Esophagus squamous epithelium (tissue), 5 donors: ENCODE measurements around the gene RBBP8NL. TPM values are rescaled to one million over a fixed set of nuclear protein-coding genes. Genes with fewer than 3 reads are reported as not detected.

Experiments
- DNase-seq: peaks from one replicate; lab custom pipeline; 2025; lab: John Stamatoyannopoulos, UW
- H3K27ac ChIP-seq, 4 donors: fragments of 200-600 bp; sonication (generic); one replicate each; pipeline ENCODE4 v1.5.1; 2016 to 2019; ENCODE audit warnings: mild to moderate bottlenecking in 1 of 4
- H3K27me3 ChIP-seq, 4 donors: fragments of 200-600 bp; sonication (generic); 1 replicate in 3 of 4; 2 replicates in 1 of 4; pipeline versions ENCODE4 v1.5.1 to v1.6.0; 2017 to 2021; ENCODE audit warnings: antibody characterized with exemption in 1 of 4
- H3K36me3 ChIP-seq, 3 donors: fragments of 200-600 bp; sonication (generic); one replicate each; pipeline ENCODE4 v1.5.1; 2016 to 2019
- H3K4me1 ChIP-seq, 3 donors: fragments of 200-600 bp; sonication (generic); one replicate each; pipeline ENCODE4 v1.5.1; 2017 to 2019
- H3K4me3 ChIP-seq, 4 donors: fragments of 200-600 bp; sonication (generic); 1 replicate in 3 of 4; 2 replicates in 1 of 4; pipeline ENCODE4 v1.5.1; 2016 to 2019; ENCODE audit warnings: mild to moderate bottlenecking in 2 of 4, moderate library complexity in 1 of 4
- H3K9me3 ChIP-seq, 3 donors: fragments of 200-600 bp; sonication (generic); one replicate each; pipeline ENCODE4 v1.5.1; 2016 to 2019
- CTCF ChIP-seq, 6 experiments: fragments of 450-650 bp in 4 of 6; fragments of 200-600 bp in 2 of 6; sonication (generic) in 2 of 6; IDR thresholded peaks; one replicate each; pipeline ENCODE4 v1.5.1; 2016 to 2019; ENCODE audit warnings: antibody characterized with exemption in 6 of 6, mild to moderate bottlenecking in 4 of 6, moderate library complexity in 4 of 6
- POLR2A ChIP-seq, 4 donors: fragments of 450-650 bp; IDR thresholded peaks; one replicate each; pipeline ENCODE4 v1.6.1; 2017; ENCODE audit warnings: antibody characterized with exemption in 4 of 4, mild to moderate bottlenecking in 4 of 4, moderate library complexity in 3 of 4
- WGBS, 2 donors: methylation state at CpG; one replicate each; pipeline ENCODE4 v1.1.5; 2018; 5-methylcytosine and 5-hydroxymethylcytosine counted together
- intact Hi-C: fragments of 100-400 bp; cut with DNase I; formaldehyde crosslinking; loops from one replicate; pipeline ENCODE4 v1.15.0; 2022
- total RNA-seq, 4 donors: library from RNA; depleted of rRNA; stranded (reverse); fragments of >200 nt; gene quantifications; one replicate each; pipeline ENCODE4 v1.1.0, GENCODE V29; 2016
- donor health status: DM: yes; HTN: yes; CAD: no.

The RBBP8NL gene
- 1 to 10 TPM; 1.1 to 6.2 (median 4.0) TPM for total RNA-seq

- Histone ChIP-seq H3K9me3 (no peaks in the 10 kb centered on the region), H3K4me3 (peak within 1 kb of the TSS; percentile 34 to 61 (median 50)), H3K4me1 (peaks cover 6 to 41% (median 12%) of the 10 kb centered on the region in 3 donors), H3K36me3 (no peaks in the 10 kb centered on the region), H3K27ac (peak within 1 kb of the TSS; percentile 72 to 85 (median 78)), H3K27me3 (peaks cover 0 to 72% (median 0%) of the 10 kb centered on the region in 4 donors)
- 28 to 51% methylated on average over 4 to 8 of the region's 28 CpGs for WGBS, 2 donors
- intact Hi-C loops = no loop called here
- TF ChIP-seq POLR2A (IDR thresholded peaks at IDR 0.05) = peak in 1 of 4 donors; percentile 11
- TF ChIP-seq CTCF (IDR thresholded peaks at IDR 0.05) = peak in 3 of 6 experiments; percentile 24 to 55 (median 46)
- no peak for DNase-seq
Measured at GRCh38 chr20:62427172-62428001, at the start of gene RBBP8NL. RBBP8NL (minus strand) TSS chr20:62427539; CDS start chr20:62419647, 7,892 bp downstream.

- DNase-seq = no peak
- peak overlapping the region in 3 of 4 donors; percentile 16 to 58 (median 38) for H3K4me3 ChIP-seq
- TF ChIP-seq POLR2A (IDR thresholded peaks at IDR 0.05) = no peak
- no peak for TF ChIP-seq CTCF (IDR thresholded peaks at IDR 0.05)
- H3K4me1 ChIP-seq = peaks cover 10 to 29% (median 21%) of the 10 kb centered on the region in 3 donors
- no peaks in the 10 kb centered on the region for H3K9me3 ChIP-seq
- WGBS, 2 donors = 6 to 7% methylated on average over 10 to 19 of the region's 82 CpGs
- H3K27ac ChIP-seq = no peak overlapping the region
- no peaks in the 10 kb centered on the region for H3K36me3 ChIP-seq
- intact Hi-C loops = no loop called here
- H3K27me3 ChIP-seq = peaks cover 29 to 95% (median 36%) of the 10 kb centered on the region in 4 donors
Measured at GRCh38 chr20:62476056-62476838, 48.9 kb upstream of the RBBP8NL start.

- H3K4me3 ChIP-seq = peak within 1 kb of the TSS in 3 of 4 donors; percentile 16 to 58 (median 38)
- H3K27ac ChIP-seq = peak within 1 kb of the TSS in 1 of 4 donors; percentile 21
- DNase-seq = no peak
- WGBS, 2 donors = no CpG with 5 or more reads among the region's 37 CpGs
- peaks cover 32 to 95% (median 35%) of the 10 kb centered on the region in 4 donors for H3K27me3 ChIP-seq
- intact Hi-C loops = no loop called here
- no peaks in the 10 kb centered on the region for H3K36me3 ChIP-seq
- no peaks in the 10 kb centered on the region for H3K9me3 ChIP-seq
- TF ChIP-seq CTCF (IDR thresholded peaks at IDR 0.05) (no peak), POLR2A (IDR thresholded peaks at IDR 0.05) (no peak)
- peaks cover 10 to 29% (median 21%) of the 10 kb centered on the region in 3 donors for H3K4me1 ChIP-seq
Measured at GRCh38 chr20:62475772-62476055, 48.4 kb upstream of the RBBP8NL start, which contains the start of gene GATA5. GATA5 (minus strand) TSS chr20:62475995; CDS start chr20:62475521, 474 bp downstream.

- Histone ChIP-seq H3K27ac (peak overlapping the region in 1 of 4 donors; percentile 21), H3K27me3 (peaks cover 32 to 95% (median 35%) of the 10 kb centered on the region in 4 donors), H3K9me3 (no peaks in the 10 kb centered on the region), H3K4me3 (peak overlapping the region in 3 of 4 donors; percentile 16 to 58 (median 38)), H3K36me3 (no peaks in the 10 kb centered on the region), H3K4me1 (peaks cover 10 to 29% (median 21%) of the 10 kb centered on the region in 3 donors)
- no peak for TF ChIP-seq POLR2A (IDR thresholded peaks at IDR 0.05)
- TF ChIP-seq CTCF (IDR thresholded peaks at IDR 0.05) = no peak
- intact Hi-C loops = no loop called here
- no peak for DNase-seq
- 1 to 9% methylated on average over 11 to 26 of the region's 93 CpGs for WGBS, 2 donors
Measured at GRCh38 chr20:62475027-62475771, 47.9 kb upstream of the RBBP8NL start.
